Kidney (tissue), 14 donors: ENCODE data around the gene GPR55. TPM values are rescaled to one million over a fixed set of nuclear protein-coding genes. Genes with fewer than 3 reads are reported as not detected.
A peak's percentile ranks its signal among the peaks of the same experiment; 100 is the strongest.

ENCODE experiments used
- DNase-seq, 5 donors: peaks; one replicate each; pipeline ENCODE4 v3.0.0-alpha.2; 2013 to 2020
- FAIRE-seq: peaks from 2 replicates; lab custom pipeline; 2012; peaks lifted over from hg19 to GRCh38; lab: Jason Lieb, UNC
- H3K27ac ChIP-seq, 2 donors: one replicate each; pipeline ENCODE4 v1.7.0; 2013; ENCODE audit warnings: low read depth in 2 of 2, low read length in 2 of 2, inconsistent platforms in 1 of 2
- H3K27me3 ChIP-seq: one replicate; pipeline ENCODE4 v1.7.1; 2013; ENCODE audit warnings: low read length, inconsistent platforms; ENCODE audit not compliant: control insufficient read depth, insufficient read depth
- H3K36me3 ChIP-seq, 3 donors: one replicate each; pipeline versions ENCODE4 v1.7.0 to v1.7.1; 2013; ENCODE audit warnings: low read length in 3 of 3, control low read depth in 1 of 3, inconsistent platforms in 1 of 3; ENCODE audit not compliant: insufficient read depth in 3 of 3, control insufficient read depth in 2 of 3
- H3K4me1 ChIP-seq, 3 donors: one replicate each; pipeline versions ENCODE4 v1.7.0 to v1.7.1; 2013; ENCODE audit warnings: low read length in 3 of 3, inconsistent platforms in 1 of 3, low read depth in 1 of 3; ENCODE audit not compliant: control insufficient read depth in 2 of 3, insufficient read depth in 2 of 3
- H3K4me3 ChIP-seq, 3 donors: one replicate each; pipeline versions ENCODE4 v1.7.0 to v1.8.1; 2013; ENCODE audit warnings: low read length in 3 of 3, control low read depth in 1 of 3, inconsistent platforms in 1 of 3
- H3K9ac ChIP-seq, 3 donors: one replicate each; pipeline versions ENCODE4 v1.7.0 to v1.7.1; 2013; ENCODE audit warnings: low read length in 3 of 3, control low read depth in 1 of 3, inconsistent platforms in 1 of 3
- H3K9me3 ChIP-seq, 3 donors: one replicate each; pipeline versions ENCODE4 v1.7.0 to v1.7.1; 2013; ENCODE audit warnings: low read length in 3 of 3, control low read depth in 1 of 3, inconsistent platforms in 1 of 3; ENCODE audit not compliant: control insufficient read depth in 2 of 3, insufficient read depth in 1 of 3
- CTCF ChIP-seq: IDR thresholded peaks from 3 replicates; pipeline ENCODE4 v1.5.1; 2012; ENCODE audit warnings: mild to moderate bottlenecking, moderate library complexity, borderline replicate concordance; ENCODE audit not compliant: insufficient read depth; ENCODE audit errors: extremely low read depth
- intact Hi-C: fragments of 100-400 bp; cut with DNase I; formaldehyde crosslinking; loops from one replicate; pipeline ENCODE4 v1.11.1; 2022
- polyA plus RNA-seq: library from polyadenylated mRNA; stranded (reverse); fragments of 350-450 nt; fragmentation: Illumina TruSeq; extraction: RNeasy Lipid Tissue Mini Kit (QIAGEN cat#74804); gene quantifications from one replicate; pipeline ENCODE4 v1.2.3, GENCODE V29; 2014; ENCODE audit warnings: low read depth, low replicate concordance; ENCODE audit not compliant: insufficient read depth
- total RNA-seq: library from RNA; stranded (reverse); fragmentation: NEBNext Ultra II Directional; extraction: Animal tissue kit (Norgen Biotek cat#: 25700); gene quantifications from one replicate; pipeline ENCODE4 v1.2.1, GENCODE V29; 2021
- donor health status: control.
- donor health status: control.
- donor health status: control.
- donor health status: control.
- donor health status: control.
- donor health status: DM: yes; HTN: yes; CAD: no.
- donor health status: Normal renal cell carcinoma (clear cell type).

GPR55 gene
- total and polyA plus RNA-seq, 2 donors from 2014 or later = 0.69 TPM; not detected in 1

- FAIRE-seq = no peak
Measured at GRCh38 chr2:230903231-230904150, 21.6 kb downstream of the GPR55 start.

GRCh38 chr2:230902180-230902899 is 22.7 kb downstream of the GPR55 start:
- DNase-seq (peak in 4 of 5 donors; percentile 53 to 76 (median 63)), FAIRE-seq (no peak)
- Histone ChIP-seq H3K4me3 (no peak overlapping the region), H3K9ac (no peak overlapping the region), H3K27me3 (no peaks in the 10 kb centered on the region), H3K9me3 (no peaks in the 10 kb centered on the region), H3K36me3 (no peaks in the 10 kb centered on the region), H3K27ac (no peak overlapping the region), H3K4me1 (no peaks in the 10 kb centered on the region)
- intact Hi-C loops = loop anchor here (10.0 kb wide), 1 partner anchor 82 kb away; no protein-coding TSS in a partner anchor
- peak; percentile 78 for TF ChIP-seq CTCF

More at GRCh38 chr2:230903231-230904150, 21.6 kb downstream of the GPR55 start:
- peaks cover 0 to 2% (median 0%) of the 10 kb centered on the region in 3 donors for H3K4me1 ChIP-seq
- no peaks in the 10 kb centered on the region for H3K9me3 ChIP-seq
- H3K27ac ChIP-seq = no peak overlapping the region
- no peaks in the 10 kb centered on the region for H3K27me3 ChIP-seq
- no peaks in the 10 kb centered on the region for H3K36me3 ChIP-seq
- no peak for TF ChIP-seq CTCF
- no peak overlapping the region for H3K4me3 ChIP-seq
- DNase-seq = peak in 1 of 5 donors; percentile 20
- no peak overlapping the region for H3K9ac ChIP-seq
- intact Hi-C loops = loop anchor here (10.0 kb wide), 1 partner anchor 81 kb away; no protein-coding TSS in a partner anchor

GRCh38 chr2:230901006-230901405 is 24.0 kb downstream of the GPR55 start:
- no peak for TF ChIP-seq CTCF
- H3K36me3 ChIP-seq = no peaks in the 10 kb centered on the region
- intact Hi-C loops = loop anchor here (10.0 kb wide), 1 partner anchor 84 kb away; no protein-coding TSS in a partner anchor
- FAIRE-seq = no peak
- no peak overlapping the region for H3K9ac ChIP-seq
- peak in 1 of 5 donors; percentile 33 for DNase-seq
- no peak overlapping the region for H3K27ac ChIP-seq
- no peaks in the 10 kb centered on the region for H3K27me3 ChIP-seq
- H3K9me3 ChIP-seq = no peaks in the 10 kb centered on the region
- H3K4me1 ChIP-seq = no peaks in the 10 kb centered on the region
- no peak overlapping the region for H3K4me3 ChIP-seq
